HUES6 (cell line): ENCODE results near the gene ICAM2.
"Not testable (repeated sequence)": the region's sequence is repeated elsewhere in the genome, so short reads cannot be mapped to it uniquely, and the experiment has no call there.

Experiments used
- H3K27ac ChIP-seq: 2 replicates; pipeline ENCODE4 v1.7.0; 2013; ENCODE audit warnings: low read depth, mild to moderate bottlenecking, low read length, inconsistent platforms
- H3K27me3 ChIP-seq: 2 replicates; pipeline ENCODE4 v1.6.1; 2013; ENCODE audit warnings: low read length; ENCODE audit not compliant: control insufficient read depth, insufficient read depth
- H3K36me3 ChIP-seq: 2 replicates; pipeline ENCODE4 v1.6.1; 2013; ENCODE audit warnings: low read length; ENCODE audit not compliant: control insufficient read depth, insufficient read depth
- H3K4me1 ChIP-seq: 2 replicates; pipeline ENCODE4 v1.6.1; 2013; ENCODE audit warnings: low read length; ENCODE audit not compliant: control insufficient read depth, insufficient read depth
- H3K4me3 ChIP-seq: 2 replicates; pipeline ENCODE4 v1.5.1; 2013; ENCODE audit warnings: low read depth, low read length
- H3K9ac ChIP-seq: one replicate; pipeline ENCODE4 v1.6.1; 2013; ENCODE audit warnings: mild to moderate bottlenecking, low read length
- H3K9me3 ChIP-seq: 2 replicates; pipeline ENCODE4 v1.6.1; 2013; ENCODE audit warnings: low read depth, low read length; ENCODE audit not compliant: control insufficient read depth, insufficient read depth

Gene ICAM2

DNA sequence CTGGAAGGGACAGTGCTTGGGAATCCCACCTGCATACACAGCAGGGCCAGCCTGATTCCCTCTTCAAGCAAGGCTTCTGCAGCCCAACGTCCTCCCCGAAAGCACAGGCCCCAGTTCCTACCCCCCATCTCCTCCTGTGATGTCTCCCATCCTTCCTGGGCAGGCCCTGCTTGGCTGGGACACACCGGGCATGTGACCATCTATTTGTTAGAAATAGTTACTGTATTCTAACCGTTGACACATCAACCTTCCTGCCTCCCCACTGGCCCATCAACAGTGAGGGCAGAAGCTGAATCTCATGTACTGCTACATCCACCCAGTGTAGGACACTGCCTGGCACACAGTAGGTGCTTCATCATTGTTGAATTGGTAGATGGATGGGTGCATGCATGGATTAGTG, 11.6 kb downstream of the ICAM2 start:
- Histone ChIP-seq H3K9ac (no peak overlapping the region), H3K4me3 (no peak overlapping the region), H3K27ac (no peak overlapping the region), H3K4me1 (peaks cover 10% of the 10 kb centered on the region; the same call in 1 of the 2 replicates), H3K36me3 (no peaks in the 10 kb centered on the region), H3K9me3 (no peaks in the 10 kb centered on the region), H3K27me3 (no peaks in the 10 kb centered on the region)

DNA sequence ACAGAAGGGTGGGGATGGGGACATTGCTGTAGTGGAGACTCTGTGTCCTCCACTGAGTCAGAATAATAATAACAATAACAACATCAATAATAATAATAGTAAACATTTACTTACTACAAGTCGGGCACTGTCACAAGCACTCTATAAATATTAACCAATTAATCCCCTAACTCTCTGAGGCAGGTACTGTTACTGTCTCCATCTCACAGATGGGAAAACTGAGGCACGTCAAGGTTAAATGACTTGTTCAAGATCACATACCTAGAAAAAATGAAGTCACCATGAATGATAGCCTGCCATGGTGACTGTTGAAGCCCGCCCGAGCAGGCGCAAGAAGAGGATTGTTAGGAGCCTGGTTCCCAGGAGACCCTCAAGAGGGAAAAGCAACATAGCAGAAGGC, 12.1 kb downstream of the ICAM2 start:
- Histone ChIP-seq H3K36me3 (no peaks in the 10 kb centered on the region), H3K4me3 (no peak overlapping the region), H3K27ac (no peak overlapping the region), H3K4me1 (peaks cover 10% of the 10 kb centered on the region; the same call in 1 of the 2 replicates), H3K9me3 (no peaks in the 10 kb centered on the region), H3K27me3 (no peaks in the 10 kb centered on the region), H3K9ac (no peak overlapping the region)

DNA sequence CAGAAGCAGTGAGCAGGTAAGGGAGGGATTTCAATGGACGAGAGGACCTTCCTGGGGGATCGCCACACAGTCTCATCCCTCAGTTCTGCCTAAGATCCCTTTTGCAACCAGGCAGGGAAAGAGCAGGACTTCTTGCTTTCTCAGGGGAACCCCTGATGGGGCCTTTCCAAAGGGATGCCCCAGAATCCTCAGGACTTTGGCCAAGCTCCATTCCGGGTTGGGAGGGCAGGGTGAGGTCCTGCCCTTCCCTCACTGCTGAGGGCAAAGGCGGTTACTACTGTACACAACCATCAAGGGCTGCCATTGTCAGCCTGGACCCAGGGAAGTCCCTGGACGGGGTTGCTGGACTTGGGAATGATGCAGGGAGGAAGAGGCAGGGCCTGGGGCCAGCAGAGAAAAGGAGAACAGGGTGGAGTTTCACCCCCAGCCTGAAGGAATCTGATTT, 12.6 kb downstream of the ICAM2 start:
- Histone ChIP-seq H3K27me3 (no peaks in the 10 kb centered on the region), H3K36me3 (no peaks in the 10 kb centered on the region), H3K27ac (no peak overlapping the region), H3K9ac (no peak overlapping the region), H3K4me3 (no peak overlapping the region), H3K4me1 (peaks cover 10% of the 10 kb centered on the region; the same call in 1 of the 2 replicates), H3K9me3 (no peaks in the 10 kb centered on the region)

DNA sequence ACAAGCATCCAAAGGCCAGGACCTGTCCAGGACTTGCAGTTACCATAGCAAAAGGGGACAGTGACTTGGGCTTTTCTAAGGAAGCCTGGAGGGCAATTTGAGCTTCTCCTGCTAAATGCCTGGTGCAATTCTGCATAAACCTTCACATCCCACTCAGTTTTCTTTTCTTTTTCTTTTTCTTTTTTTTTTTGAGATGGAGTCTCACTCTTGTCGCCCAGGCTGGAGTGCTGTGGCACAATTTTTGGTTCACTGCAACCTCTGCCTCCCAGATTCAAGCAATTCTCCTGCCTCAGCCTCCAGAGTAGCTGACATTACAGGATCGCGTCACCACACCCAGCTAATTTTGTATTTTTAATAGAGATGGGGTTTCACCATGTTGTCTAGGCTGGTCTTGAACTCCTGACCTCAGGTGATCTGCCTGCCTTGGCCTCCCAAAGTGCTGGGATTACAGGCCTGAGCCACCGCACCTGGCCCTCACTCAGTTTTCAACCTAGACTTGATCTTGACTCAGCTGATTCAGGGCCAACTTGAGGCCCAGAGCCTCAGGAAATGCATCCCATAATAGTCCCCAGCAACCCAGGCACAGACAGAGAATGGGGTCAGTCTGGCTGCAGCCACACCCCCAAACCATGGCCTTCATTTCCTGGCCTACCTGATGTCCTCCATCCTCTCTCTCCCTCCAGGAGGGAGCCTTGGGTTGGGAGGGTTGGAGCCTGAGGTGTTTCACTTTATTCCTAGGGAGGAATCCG, 13.2 kb downstream of the ICAM2 start:
- not testable (repeated sequence) for H3K36me3 ChIP-seq, H3K4me3 ChIP-seq, H3K27ac ChIP-seq, H3K4me1 ChIP-seq, H3K9me3 ChIP-seq, H3K27me3 ChIP-seq, H3K9ac ChIP-seq

DNA sequence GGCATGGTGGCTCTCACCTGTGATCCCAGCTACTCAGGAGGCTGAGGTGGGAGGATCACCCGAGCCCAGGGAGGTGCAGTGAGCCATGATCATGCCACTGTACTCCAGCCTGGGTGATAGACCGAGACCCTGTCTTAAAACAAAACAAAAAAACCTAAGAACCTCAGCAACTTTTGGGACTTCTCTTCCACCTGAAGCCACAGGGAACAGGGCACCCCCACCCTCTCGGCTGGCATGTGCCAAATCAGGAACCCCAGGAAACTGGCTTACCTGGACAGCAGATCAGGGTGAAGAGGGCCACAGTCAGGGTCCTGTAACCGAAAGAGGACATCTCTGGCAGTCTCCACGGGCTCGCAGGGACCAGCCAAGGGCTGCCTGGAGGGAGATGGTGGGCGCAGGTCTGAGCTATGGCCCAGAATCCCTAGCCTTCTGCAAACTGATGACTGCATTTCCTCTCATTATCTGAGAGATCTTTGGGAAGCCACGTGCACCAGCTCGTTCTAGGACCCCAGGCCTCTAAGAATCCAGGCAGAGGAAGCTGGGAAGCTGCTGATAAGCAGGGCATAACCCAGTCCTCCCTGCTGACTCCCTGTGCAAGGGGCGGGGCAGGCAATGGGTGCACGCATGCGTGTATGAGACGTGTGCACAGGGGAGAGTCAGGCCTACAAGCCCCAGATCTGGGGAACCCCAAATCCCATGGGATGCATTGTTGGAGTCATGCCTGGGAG, 13.9 kb downstream of the ICAM2 start:
- Histone ChIP-seq H3K9ac (no peak overlapping the region), H3K4me1 (peaks cover 10% of the 10 kb centered on the region; the same call in 1 of the 2 replicates), H3K27me3 (no peaks in the 10 kb centered on the region), H3K4me3 (no peak overlapping the region), H3K27ac (no peak overlapping the region), H3K36me3 (no peaks in the 10 kb centered on the region), H3K9me3 (no peaks in the 10 kb centered on the region)

DNA sequence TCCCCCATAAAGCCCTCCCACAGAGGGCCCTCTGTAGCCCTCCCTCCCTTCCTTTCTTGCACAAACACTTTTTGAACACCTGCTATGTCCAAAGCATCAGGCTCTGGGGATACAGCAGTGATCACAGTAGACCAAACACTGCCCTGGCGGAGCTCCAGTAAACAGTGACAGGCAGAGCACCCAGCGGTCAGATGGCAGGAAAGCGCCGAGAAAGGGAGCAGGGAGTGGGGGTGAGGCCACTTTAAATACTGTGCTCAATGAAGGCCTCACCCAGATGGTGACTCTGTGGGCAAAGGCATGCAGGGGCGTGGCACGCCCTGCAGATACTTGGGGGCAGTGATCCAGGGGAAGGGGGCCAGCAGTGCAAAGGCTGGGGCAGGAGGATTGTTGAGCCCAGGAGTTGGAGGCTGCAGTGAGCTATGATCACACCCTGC, 14.7 kb downstream of the ICAM2 start:
- H3K4me3 ChIP-seq, result no peak overlapping the region

GRCh38 chr17:64004903-64005733, 15.3 kb downstream of the ICAM2 start:
- Histone ChIP-seq H3K9me3 (no peaks in the 10 kb centered on the region), H3K27me3 (no peaks in the 10 kb centered on the region), H3K27ac (no peak overlapping the region), H3K36me3 (no peaks in the 10 kb centered on the region), H3K4me3 (no peak overlapping the region), H3K9ac (no peak overlapping the region), H3K4me1 (peaks cover 10% of the 10 kb centered on the region; the same call in 1 of the 2 replicates)

More for the DNA sequence above, 14.7 kb downstream of the ICAM2 start:
- no peaks in the 10 kb centered on the region for H3K36me3 ChIP-seq
- H3K27me3 ChIP-seq, result no peaks in the 10 kb centered on the region
- no peak overlapping the region for H3K27ac ChIP-seq
- no peak overlapping the region for H3K9ac ChIP-seq
- peaks cover 10% of the 10 kb centered on the region; the same call in 1 of the 2 replicates for H3K4me1 ChIP-seq
- no peaks in the 10 kb centered on the region for H3K9me3 ChIP-seq

DNA sequence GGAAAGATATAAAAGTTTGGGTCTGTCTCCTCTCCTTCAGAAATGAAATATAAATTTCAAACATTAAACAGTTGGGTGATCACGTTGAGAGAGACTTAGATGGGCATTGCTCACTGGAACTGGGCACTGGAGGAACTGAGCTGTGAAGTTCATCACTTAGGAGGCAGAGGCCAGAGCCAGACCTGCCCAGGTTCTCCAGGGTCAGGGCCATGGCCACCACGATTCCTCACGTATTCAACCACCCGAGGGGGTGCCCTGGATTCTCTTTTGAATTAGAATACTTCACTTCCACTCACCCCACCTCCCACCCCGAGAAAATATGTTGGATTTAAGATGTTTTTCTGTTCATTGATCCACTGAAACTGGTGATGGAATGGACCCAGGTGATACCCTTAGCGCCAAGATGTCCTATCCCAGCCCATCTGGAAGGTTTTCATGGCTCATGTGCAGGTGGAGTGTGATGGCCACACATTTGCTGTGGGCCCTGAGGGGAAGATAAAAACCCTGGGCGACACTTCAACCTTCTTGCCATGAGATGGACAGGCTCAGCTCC, 16.1 kb downstream of the ICAM2 start:
- H3K27ac ChIP-seq, result no peak overlapping the region
- no peak overlapping the region for H3K9ac ChIP-seq
- peaks cover 6% of the 10 kb centered on the region for H3K27me3 ChIP-seq
- peaks cover 10% of the 10 kb centered on the region; the same call in 1 of the 2 replicates for H3K4me1 ChIP-seq
- H3K9me3 ChIP-seq, result no peaks in the 10 kb centered on the region
- no peak overlapping the region for H3K4me3 ChIP-seq
- no peaks in the 10 kb centered on the region for H3K36me3 ChIP-seq

DNA sequence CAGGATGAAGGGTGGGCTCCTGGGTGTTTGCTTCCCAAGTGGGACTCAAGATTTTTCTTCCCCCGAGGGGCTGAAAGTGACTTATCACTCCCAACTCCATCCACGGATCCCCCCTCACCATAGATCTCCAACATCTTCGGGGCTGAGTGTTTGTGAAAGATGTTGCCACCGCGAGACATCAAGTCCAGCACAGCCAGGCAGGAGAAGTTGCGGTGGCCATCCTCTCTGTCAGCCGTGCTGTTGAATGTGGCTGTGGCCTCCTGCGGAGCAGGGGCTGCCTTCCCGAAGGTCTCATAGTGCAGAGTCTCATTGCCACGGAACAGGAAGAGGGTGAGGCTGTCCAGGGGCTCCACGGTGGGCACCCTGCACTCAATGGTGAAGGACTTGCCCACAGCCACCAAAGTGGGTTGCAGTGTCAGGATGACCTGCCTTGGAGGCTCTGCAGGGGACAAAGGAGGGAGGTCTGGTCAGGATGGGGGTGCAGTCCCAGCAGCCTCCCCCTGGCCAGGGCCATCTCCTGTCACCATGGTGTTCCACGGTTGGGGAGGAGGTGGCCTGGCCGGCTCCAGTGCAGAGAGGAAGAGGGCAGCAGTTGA, 16.8 kb downstream of the ICAM2 start:
- Histone ChIP-seq H3K4me1 (peaks cover 10% of the 10 kb centered on the region; the same call in 1 of the 2 replicates), H3K4me3 (no peak overlapping the region), H3K9me3 (no peaks in the 10 kb centered on the region), H3K27ac (no peak overlapping the region), H3K9ac (no peak overlapping the region), H3K27me3 (peaks cover 12% of the 10 kb centered on the region), H3K36me3 (no peaks in the 10 kb centered on the region)
